Measurements from ENCODE around the gene GOLGA6L2. TPM values are rescaled to one million over a fixed set of nuclear protein-coding genes. Genes with fewer than 3 reads are reported as not detected.
"Not testable (repeated sequence)": the region's sequence is repeated elsewhere in the genome, so short reads cannot be mapped to it uniquely, and the experiment has no call there.

The GOLGA6L2 gene
- polyA plus RNA-seq, 1 experiment: not detected

DNA sequence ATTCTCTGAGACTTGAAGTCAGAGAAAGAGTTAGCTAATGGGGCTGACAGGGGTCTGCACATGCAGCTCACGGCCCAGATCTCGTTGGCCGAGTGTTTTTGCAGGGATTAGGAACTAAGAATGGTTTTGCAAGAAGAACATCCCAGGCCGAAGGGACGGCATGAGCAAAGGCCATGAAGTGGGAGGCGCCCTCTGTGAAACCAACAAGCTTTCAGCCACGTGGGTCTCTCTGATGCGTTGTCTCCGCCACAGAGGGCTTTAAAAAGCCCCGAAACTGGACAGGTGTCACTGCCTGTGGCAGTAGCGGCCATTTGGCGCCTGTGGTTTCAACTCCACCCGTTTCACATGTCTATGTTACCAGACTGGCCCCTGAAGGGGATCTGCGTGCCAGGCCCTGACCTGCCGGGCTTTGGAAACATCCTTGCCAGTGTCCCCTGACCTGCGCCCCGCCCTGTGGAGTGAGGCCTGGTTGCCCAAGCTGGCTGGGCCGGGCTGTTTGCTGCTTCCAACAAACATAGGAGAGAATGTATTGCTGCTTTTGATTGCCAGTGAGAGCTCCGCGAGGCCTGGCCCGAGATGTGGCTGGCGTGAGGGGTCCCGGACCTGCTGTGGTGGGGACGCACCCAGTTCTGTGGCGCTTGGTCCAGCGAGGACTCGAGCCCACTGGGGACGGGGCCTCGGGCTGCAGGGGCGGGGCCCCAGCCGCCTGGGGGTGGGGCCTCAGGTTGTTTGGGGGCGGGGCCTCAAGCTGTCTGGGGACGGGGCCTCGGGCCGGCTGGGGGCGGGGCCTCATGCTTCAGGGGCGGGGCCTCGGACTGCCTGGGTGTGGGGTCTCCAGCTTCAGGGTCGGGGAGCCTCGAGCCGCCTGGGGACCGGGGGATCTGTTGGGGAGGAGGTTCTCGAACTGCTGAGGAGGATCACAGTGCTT, 30.4 kb downstream of the GOLGA6L2 start:
- no peaks in the 10 kb centered on the region for H3K36me3 ChIP-seq (ENCODE audit: control insufficient read depth, insufficient read depth, low read length)
- no peak overlapping the region for H3K4me3 ChIP-seq (ENCODE audit: low read depth, low read length)
- ChIA-PET POLR2A (no interaction called here), CTCF (no interaction called here)
- TF ChIP-seq, protein P1, sequence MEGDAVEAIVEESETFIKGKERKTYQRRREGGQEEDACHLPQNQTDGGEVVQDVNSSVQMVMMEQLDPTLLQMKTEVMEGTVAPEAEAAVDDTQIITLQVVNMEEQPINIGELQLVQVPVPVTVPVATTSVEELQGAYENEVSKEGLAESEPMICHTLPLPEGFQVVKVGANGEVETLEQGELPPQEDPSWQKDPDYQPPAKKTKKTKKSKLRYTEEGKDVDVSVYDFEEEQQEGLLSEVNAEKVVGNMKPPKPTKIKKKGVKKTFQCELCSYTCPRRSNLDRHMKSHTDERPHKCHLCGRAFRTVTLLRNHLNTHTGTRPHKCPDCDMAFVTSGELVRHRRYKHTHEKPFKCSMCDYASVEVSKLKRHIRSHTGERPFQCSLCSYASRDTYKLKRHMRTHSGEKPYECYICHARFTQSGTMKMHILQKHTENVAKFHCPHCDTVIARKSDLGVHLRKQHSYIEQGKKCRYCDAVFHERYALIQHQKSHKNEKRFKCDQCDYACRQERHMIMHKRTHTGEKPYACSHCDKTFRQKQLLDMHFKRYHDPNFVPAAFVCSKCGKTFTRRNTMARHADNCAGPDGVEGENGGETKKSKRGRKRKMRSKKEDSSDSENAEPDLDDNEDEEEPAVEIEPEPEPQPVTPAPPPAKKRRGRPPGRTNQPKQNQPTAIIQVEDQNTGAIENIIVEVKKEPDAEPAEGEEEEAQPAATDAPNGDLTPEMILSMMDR (IDR thresholded peaks at IDR 0.05; ENCODE audit: insufficient read depth, low read depth, low read length): no peak
- DNase-seq (ENCODE audit: low read depth): no peak
- H3K27me3 ChIP-seq (ENCODE audit: control insufficient read depth, insufficient read depth, low read length): no peaks in the 10 kb centered on the region

- H3K4me3 ChIP-seq (ENCODE audit: low read depth, low read length); CTCF ChIA-PET; H3K36me3 ChIP-seq (ENCODE audit: control insufficient read depth, insufficient read depth, low read length); H3K27me3 ChIP-seq (ENCODE audit: control insufficient read depth, insufficient read depth, low read length); DNase-seq (ENCODE audit: low read depth); POLR2A ChIA-PET: not testable (repeated sequence)
Observed at GRCh38 chr15:23415866-23416265, 31.2 kb downstream of the GOLGA6L2 start.

DNA sequence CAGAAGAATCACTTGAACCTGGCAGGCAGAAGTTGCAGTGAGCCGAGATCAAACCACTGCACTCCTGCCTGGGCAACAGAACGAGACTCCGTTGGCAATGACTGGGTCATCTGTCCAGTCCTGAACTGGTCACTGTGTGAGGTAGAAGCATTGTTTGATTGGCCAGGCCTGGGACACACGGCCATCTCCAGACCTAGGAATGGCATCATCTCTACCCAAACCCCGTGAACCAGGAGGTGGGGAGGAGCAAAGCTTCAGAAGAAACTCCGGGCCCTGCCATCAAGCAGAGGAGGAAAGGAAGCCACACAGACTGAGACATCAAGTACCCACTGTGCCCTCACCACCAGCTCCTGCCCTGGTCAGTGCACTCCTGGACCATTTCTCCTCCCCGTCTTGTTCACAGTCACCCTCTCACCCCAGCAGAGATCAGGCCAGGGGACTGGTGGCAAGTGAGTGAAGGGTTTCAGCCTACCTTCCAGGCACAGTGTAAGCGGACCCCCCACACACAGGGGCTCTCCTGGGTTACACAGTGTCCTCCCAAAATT, 31.6 kb downstream of the GOLGA6L2 start:
- ChIA-PET CTCF (no interaction called here), POLR2A (no interaction called here)
- Histone ChIP-seq H3K36me3 (ENCODE audit: control insufficient read depth, insufficient read depth, low read length) (no peaks in the 10 kb centered on the region), H3K4me3 (ENCODE audit: low read depth, low read length) (no peak overlapping the region), H3K27me3 (ENCODE audit: control insufficient read depth, insufficient read depth, low read length) (no peaks in the 10 kb centered on the region)
- TF ChIP-seq, protein P1 (IDR thresholded peaks at IDR 0.05; ENCODE audit: insufficient read depth, low read depth, low read length): no peak
- DNase-seq (ENCODE audit: low read depth): no peak

DNA sequence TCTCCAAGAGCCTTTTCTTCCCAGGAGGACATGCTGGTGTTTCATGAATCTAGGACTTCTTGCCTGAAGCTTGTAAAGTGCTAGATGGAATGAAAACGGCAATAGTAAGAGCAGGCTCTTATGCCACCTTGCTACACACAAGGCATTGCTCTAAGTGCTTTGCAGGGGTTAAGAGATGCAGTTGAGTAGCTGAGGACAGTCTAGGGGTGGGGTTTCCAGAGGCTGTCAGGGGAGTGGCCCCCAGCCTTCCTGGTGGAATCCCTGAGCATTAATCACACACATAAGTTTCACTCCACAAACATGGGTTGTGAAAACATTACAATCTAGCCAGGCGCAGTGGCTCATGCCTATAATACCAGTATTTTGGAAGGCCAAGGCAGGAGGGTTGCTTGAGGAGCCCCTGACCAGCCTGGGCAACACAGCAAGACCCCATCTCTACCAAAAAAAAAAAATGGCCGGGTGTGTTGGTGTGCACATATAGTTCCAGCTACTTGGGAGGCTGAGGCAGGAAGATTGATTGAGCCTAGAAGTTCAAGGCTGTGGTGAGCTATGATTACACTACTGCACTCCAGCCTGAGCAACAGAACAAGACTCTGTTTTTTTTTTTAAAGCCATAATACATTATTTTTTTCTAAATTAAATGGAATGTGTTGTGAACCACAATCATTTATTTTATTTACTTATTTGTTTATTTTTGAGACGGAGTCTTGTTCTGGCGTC, 34.0 kb downstream of the GOLGA6L2 start:
- H3K27me3 ChIP-seq (ENCODE audit: control insufficient read depth, insufficient read depth, low read length); CTCF ChIA-PET: not testable (repeated sequence)

DNA sequence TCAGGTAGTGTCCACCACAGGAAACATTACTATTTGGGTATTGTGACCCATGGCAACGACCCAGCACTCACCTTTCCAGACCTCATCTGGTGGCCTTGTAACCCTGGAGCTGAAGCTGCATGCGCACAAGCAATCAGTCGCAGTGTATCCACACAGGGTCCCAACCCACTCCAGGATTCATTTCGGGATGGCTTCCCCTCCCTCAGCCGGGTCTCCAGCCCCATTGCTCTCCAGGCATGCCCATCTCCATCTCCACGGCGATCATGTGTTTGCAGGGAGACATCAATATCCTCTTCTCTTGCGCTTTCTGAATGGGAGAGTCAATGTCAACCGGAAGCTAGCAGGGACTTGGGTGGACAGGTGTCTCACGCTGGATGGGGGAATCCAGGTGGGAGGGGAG, 35.2 kb downstream of the GOLGA6L2 start:
- CTCF ChIA-PET: no interaction called here

More for the DNA sequence above, 34.0 kb downstream of the GOLGA6L2 start:
- DNase-seq (ENCODE audit: low read depth); H3K4me3 ChIP-seq (ENCODE audit: low read depth, low read length); POLR2A ChIA-PET; H3K36me3 ChIP-seq (ENCODE audit: control insufficient read depth, insufficient read depth, low read length): not testable (repeated sequence)

GRCh38 chr15:23403550-23403949, 43.5 kb downstream of the GOLGA6L2 start:
- TF ChIP-seq, protein P1 (IDR thresholded peaks at IDR 0.05; ENCODE audit: insufficient read depth, low read depth, low read length): no peak
- no peak for DNase-seq (ENCODE audit: low read depth)
- no peaks in the 10 kb centered on the region for H3K36me3 ChIP-seq (ENCODE audit: control insufficient read depth, insufficient read depth, low read length)
- no peak overlapping the region for H3K4me3 ChIP-seq (ENCODE audit: low read depth, low read length)
- H3K27me3 ChIP-seq (ENCODE audit: control insufficient read depth, insufficient read depth, low read length): no peaks in the 10 kb centered on the region
- CTCF ChIA-PET: no interaction called here
- POLR2A ChIA-PET: no interaction called here

More for the DNA sequence above, 35.2 kb downstream of the GOLGA6L2 start:
- Histone ChIP-seq H3K27me3 (ENCODE audit: control insufficient read depth, insufficient read depth, low read length) (no peaks in the 10 kb centered on the region), H3K36me3 (ENCODE audit: control insufficient read depth, insufficient read depth, low read length) (no peaks in the 10 kb centered on the region), H3K4me3 (ENCODE audit: low read depth, low read length) (no peak overlapping the region)
- no peak for DNase-seq (ENCODE audit: low read depth)
- TF ChIP-seq, protein P1 (IDR thresholded peaks at IDR 0.05; ENCODE audit: insufficient read depth, low read depth, low read length): no peak
- POLR2A ChIA-PET: no interaction called here
